DOHH2 (cell line): Measurements from ENCODE around the gene ADAMTS12.

Experiments
- CTCF ChIP-seq: fragments of 200-600 bp; sonication (generic); IDR thresholded peaks from one replicate; pipeline ENCODE4 v1.5.1; 2014; ENCODE audit warnings: antibody characterized with exemption, mild to moderate bottlenecking, low read depth, low read length; ENCODE audit not compliant: poor library complexity, severe bottlenecking
- EZH2phosphoT487 ChIP-seq: fragments of 200-600 bp; sonication (generic); IDR thresholded peaks from 2 replicates; pipeline ENCODE4 v1.6.1; 2017; ENCODE audit warnings: borderline replicate concordance, mild to moderate bottlenecking, antibody characterized with exemption, low read length, moderate library complexity, mixed read lengths

- TF ChIP-seq CTCF (no peak), EZH2phosphoT487 (no peak)
These were observed 312.0 kb downstream of the ADAMTS12 start for GRCh38 chr5:33579789-33580188.
